ENCODE measurements around the gene NUTM2A.
"Not testable (repeated sequence)": the region's sequence is repeated elsewhere in the genome, so short reads cannot be mapped to it uniquely, and the experiment has no call there.

NUTM2A gene, protein sequence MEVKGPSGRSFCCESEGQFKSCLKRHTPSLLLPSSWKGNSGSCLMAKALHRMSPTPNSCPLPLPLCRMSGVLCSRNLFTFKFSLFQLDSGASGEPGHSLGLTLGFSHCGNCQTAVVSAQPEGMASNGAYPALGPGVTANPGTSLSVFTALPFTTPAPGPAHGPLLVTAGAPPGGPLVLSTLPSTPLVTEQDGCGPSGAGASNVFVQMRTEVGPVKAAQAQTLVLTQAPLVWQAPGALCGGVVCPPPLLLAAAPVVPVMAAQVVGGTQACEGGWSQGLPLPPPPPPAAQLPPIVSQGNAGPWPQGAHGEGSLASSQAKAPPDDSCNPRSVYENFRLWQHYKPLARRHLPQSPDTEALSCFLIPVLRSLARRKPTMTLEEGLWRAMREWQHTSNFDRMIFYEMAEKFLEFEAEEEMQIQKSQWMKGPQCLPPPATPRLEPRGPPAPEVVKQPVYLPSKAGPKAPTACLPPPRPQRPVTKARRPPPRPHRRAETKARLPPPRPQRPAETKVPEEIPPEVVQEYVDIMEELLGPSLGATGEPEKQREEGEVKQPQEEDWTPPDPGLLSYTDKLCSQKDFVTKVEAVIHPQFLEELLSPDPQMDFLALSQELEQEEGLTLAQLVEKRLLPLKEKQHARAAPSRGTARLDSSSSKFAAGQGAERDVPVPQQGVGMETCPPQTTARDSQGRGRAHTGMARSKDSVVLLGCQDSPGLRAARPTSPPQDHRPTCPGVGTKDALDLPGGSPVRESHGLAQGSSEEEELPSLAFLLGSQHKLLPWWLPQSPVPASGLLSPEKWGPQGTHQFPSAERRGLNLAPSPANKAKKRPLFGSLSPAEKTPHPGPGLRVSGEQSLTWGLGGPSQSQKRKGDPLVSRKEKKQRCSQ

DNA sequence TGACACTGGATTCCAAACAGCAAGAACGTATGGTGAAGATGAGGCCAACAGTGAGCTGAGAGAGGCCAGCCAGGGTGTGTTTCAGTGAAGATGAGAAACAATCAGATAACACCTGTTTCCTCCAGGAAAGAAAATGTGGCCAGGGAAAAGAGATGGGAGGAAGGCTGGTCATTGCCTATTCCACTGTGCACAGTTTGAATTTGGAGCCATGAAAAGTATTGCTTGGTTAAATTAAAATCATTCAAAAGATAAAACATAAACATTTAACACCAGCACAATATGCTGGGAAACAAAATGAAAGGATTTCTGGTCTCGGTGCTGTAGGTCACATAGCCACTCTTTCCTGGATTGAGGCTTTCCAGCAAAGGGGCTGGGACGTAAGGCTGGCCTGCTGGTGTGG lies at the start of gene NUTM2A:
NUTM2A (plus strand) TSS at position 301 of the 400 bp plus-strand sequence. CDS start 383 bp downstream, outside the sequence.
- DNase-seq (ENCODE audit: low read depth) = not testable (repeated sequence)

DNA sequence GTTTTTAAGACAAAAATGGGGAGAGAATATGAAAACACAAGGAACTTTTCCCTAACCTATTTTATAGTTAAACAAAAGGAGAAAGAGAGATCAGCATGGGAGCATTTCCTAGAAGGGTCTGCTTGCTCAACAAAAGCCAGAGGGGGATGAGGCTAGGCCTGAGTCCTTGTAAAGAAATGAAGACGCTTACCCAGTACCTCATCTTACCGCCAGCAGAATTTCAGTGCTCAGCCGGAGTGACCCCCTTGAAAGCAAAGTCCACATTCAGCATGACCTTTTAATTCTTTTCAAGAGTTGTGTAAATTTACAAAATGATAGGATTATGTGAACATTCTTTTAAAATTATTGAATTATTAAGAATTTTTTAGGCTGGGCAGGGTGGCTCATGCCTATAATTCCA lies 47.7 kb upstream of the NUTM2A start:
- not testable (repeated sequence) for DNase-seq (ENCODE audit: low read depth)

DNA sequence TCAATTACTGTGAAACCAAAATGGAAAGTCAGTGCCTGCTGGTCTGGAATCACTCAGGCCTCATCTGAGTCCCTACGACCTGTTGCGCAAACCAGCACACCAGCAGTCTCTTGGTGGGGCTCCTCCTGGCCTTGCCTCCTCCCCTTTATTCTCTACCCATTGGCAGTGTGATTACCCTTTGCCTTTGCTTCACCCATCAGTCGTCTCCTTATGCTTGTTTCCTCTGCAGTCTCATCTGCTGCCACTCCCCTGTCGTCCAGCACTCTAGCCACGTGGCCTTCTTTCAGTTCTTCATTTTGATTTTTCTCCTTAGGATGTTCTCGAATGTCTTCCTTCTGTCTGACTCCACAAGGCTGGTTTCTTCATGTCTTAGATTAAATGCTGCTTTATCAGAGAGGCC lies 40.8 kb upstream of the NUTM2A start:
- DNase-seq (ENCODE audit: low read depth) = not testable (repeated sequence)

DNA sequence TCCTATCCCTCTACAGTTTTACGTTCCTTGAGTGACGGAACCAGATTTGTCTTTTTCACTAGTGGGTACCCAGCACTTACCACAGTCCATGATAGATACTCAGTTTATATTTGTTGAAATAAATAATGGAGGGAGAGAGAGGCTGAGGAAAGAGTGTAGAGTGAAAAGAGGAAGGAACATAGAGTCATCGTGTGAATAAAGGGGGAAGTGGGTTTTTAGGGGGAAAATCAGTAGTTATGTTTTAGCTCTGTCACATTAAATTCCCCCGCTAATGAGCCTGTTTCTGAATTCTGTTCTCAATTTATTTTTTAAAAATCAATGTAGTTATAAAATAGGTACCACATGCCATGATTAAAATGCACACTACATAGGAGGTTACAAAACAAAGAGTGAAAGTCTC lies 39.2 kb upstream of the NUTM2A start:
- DNase-seq (ENCODE audit: low read depth) = not testable (repeated sequence)

DNA sequence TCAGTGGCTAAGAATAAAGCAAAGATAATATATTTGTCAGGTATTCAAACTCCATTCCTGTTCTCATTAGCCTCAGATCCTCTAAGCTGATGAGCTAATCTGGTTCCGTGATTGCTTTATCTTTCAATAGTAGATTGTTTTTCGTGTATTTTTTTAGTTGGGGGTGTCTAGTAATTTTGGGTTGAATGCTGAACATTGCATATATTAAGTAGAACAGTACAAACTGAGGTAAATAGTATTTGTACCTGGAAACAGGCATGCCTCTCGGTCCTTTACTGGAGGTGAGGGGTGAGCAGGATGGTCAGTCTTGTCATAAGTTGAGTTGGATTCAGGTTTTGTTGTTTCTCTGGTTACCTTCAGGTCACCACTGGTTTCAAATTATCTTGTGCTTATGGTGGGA lies 37.7 kb upstream of the NUTM2A start:
- DNase-seq (ENCODE audit: low read depth) = not testable (repeated sequence)

DNA sequence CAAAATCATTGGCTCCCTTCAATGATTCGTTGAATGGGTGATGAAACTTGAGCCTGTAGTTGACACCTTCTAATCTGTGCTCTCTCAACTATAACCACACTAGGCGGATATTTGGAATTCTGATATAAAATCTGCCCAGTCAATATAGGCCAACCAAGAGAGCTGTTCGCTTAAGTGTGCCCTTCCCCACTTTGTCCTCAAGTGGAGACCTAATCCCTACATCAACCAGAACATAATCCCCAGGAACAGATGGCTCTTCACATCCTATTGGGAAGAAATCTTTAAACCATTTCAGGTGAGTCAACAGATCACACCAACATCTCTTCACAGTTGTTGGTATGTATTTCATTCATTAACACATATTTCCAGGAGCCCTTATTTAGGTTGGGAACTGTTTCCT lies 33.4 kb upstream of the NUTM2A start:
- DNase-seq (ENCODE audit: low read depth) = not testable (repeated sequence)

DNA sequence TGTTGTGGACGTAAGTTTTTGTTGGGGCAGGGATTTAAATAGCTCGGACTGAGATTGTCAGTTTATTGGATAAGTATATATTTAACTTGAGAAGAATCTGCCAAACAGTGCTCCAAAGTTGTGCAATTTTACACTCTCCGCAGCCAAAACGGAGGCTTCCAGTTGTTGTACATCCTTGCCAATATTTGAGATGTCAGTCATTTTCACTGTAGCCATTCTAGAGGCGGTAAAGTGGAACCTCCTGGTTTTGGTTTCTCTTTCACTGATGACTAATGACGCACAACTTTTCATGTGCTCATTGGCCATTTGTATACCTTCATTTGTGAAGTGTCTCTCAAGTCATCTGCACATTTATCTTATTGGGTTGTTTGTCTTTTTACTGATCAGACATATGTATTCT lies 24.3 kb upstream of the NUTM2A start:
- DNase-seq (ENCODE audit: low read depth) = not testable (repeated sequence)

DNA sequence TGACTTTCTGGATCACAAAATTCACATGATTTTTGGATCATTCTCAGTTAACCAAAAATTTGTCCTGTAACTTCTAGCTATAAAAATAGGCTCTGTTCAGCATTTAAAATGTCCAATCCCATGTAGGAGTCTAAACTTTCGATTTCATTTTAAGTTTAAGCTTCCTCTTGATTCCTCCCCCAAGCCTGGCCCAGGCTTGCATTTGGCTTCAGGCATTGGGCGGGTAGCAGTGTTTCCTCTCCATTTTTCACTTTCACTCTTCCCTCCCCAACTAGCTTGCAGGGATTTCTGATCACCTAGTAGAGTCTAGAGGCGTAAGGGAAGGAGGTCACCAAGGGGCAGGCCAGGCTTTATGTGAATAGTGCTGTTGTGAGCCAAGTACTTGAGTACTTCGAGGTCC lies 20.4 kb upstream of the NUTM2A start:
- not testable (repeated sequence) for DNase-seq (ENCODE audit: low read depth)

DNA sequence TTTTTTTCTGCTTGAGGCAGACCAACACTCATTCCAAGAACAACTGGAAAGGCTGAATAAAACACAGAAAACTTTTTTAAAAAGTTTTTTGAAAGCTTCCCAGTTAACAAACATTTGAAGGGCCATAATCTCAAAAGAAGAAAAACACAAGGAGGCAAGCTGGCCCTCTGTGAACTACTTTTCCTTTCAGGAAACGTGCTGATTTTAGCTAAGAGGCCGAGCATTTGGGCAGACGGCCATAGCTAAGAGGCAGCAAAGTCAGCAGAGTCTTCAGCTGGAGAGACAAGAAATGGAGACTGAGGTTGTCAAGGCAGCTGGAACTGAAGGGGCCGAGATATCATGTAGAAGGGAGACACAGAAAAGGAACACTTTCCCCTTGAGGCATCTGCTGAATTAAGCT lies 18.3 kb upstream of the NUTM2A start:
- not testable (repeated sequence) for DNase-seq (ENCODE audit: low read depth)

DNA sequence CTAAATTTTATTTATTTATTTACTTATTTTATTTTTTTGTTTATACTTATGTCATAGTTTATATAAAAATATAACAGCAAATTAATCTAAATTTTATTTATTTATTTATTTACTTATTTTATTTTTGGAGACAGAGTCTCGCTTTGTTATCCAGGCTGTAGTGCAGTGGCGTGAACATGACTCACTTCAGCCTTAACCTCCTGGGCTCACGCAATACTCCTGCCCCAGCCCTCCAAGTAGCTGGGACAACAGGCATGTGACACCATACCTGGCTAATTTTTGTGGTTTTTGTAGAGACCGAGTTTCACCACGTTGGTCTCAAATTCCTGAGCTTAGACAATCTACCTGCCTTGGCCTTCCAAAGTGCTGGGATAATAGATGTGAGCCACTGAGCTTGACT lies 14.9 kb upstream of the NUTM2A start:
- DNase-seq (ENCODE audit: low read depth) = not testable (repeated sequence)

DNA sequence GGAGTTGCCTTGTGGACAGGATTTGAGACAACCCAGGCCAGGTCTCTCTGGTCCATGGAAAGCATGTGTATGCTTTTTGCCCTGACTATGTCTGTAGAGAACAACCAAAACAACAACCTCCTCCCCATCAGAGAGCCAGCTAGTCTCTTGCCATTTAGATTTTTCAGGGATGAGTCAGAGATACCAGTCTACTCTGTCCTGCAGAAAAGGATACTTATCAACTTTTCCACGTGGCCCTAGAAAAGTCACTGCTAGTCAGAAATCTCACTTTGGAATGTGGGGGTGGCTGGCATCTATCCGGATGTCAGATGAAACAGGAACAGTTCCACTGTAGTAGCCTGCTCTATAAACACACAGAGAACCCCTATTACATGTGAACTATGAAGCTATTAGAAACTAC lies 13.4 kb upstream of the NUTM2A start:
- not testable (repeated sequence) for DNase-seq (ENCODE audit: low read depth)

DNA sequence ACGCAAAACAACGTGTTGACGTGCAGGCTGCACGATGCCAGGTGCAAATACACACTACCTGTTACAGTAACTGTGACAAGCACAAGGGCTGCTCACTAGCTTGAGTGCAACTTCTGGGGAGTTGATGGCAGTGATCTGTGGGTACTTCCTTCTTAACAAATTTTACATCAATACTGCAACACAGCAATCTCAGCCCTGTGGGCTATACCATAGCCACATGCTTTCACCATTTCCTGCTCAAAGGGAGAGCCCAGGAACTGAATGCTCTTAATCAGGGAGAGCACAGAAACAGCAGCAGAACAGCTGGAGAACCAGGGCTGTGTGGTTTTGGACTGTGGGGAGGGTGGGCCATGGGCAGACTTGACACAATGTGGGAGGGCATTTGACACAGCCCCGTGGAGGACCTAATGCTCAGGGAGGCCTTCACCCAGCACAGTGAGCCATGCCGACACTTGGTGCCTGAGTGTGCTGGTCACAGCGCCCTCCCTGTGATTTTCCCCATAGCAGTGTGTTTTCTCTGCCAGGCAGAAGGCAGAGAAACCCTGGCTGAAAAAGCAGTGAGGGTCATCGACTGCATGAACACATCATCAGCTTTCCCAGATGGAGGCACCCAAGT lies 12.0 kb upstream of the NUTM2A start:
- DNase-seq (ENCODE audit: low read depth) = not testable (repeated sequence)

DNA sequence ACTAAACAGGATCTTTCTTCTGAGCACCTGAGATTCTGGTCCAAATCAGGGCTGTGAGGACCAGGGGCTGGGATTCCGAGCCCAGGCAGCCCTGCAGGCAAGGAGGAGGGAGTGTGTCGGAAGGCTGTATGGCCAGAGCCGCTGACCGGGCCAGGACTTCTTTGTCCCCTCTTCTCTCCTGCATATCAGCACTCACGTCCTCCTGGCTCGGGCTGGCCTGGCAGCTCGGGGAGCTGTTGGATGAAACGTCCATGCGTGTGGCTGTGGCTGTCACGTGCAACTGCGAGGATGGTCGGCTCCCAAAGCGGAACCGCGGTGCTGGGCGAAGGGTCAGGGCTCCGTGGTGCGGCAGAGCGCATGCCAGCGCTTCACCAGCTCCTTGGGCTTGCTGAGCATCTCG lies 11.4 kb upstream of the NUTM2A start:
- not testable (repeated sequence) for DNase-seq (ENCODE audit: low read depth)

DNA sequence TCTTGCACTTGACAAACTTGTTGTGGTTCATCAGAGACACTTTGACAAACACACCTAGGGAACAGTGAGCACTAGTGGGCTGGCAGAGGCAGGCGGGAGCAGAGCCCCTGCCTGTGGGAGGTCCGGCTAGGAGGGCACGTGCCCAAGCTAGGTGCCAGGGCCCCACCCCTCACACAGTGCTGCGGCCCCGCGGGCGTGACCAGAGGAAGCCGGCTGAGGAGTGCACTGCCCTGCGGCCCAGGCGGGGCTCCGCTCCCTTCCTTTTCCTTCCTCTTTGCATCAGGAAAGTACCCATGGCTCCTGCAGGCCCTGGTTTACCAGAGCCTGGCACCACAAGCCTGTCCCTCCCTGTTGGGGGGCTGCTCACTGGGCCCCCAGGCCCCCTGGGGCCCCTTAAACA lies 9.1 kb upstream of the NUTM2A start:
- not testable (repeated sequence) for DNase-seq (ENCODE audit: low read depth)

DNA sequence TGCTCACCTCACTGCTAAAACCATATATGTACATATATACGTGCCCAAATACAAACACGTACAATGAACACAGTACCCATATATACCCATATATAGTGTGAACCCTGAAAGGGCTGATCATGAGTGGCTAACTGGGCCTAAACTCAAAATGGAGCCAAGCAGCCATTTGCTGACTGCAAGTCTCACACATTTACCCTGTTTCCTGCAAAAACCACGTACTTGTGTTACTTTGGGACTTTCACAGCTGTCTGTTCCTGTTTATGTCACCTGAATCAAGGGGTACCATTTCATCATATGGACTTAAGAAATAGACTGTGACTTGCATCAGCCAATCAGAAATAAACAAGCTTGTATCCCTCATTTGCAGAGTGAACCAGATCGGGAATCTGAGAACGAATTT lies 5.9 kb upstream of the NUTM2A start:
- not testable (repeated sequence) for DNase-seq (ENCODE audit: low read depth)

DNA sequence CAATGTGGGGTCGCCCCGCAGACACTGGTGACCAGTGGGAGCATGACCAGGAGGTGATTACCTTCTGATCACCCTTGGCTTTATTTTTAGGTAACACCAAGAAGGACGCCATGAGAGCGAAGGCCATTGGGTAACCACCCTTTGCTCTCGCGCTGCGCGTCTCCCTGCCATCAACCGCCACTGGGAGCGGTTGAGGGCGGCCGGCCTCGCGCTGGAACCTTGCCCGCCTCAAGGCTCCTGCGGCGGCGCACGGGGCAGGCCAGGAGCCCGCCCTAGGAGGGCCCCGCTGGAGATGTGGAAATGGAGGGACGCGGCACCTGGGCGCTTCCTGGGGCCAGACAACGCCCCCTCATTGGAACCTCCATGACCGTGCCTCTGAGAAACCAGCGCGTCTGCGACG lies 2.5 kb upstream of the NUTM2A start:
- DNase-seq (ENCODE audit: low read depth) = not testable (repeated sequence)

DNA sequence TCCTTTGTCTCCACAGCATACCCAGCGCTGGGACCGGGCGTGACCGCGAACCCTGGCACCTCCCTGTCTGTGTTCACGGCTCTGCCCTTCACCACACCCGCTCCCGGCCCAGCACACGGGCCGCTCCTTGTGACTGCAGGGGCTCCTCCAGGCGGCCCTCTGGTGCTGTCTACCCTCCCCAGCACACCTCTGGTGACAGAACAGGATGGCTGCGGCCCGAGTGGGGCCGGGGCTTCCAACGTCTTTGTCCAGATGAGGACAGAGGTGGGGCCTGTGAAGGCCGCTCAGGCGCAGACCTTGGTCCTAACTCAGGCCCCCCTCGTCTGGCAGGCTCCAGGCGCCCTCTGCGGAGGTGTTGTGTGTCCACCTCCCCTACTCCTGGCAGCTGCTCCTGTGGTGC lies 3.0 kb downstream of the NUTM2A start:
- DNase-seq (ENCODE audit: low read depth) = not testable (repeated sequence)

DNA sequence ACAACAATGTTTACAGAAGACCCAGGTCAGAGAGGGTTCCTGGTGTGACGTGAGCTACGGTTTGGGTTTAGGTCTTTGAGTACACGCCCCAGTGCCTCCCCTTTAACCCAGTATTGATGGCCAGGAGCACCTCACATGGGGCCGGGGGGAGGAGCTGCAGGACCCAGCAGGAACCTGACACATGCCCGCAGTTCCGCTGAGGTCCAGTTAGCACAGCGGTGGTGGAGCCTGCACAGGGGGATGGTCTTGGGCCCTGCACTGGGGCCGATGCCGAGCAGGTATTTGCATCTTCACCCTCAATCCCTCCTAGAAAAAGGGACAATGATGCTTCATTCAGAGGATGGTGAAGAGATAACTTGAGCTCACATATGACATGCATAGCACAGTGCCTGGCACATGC lies 4.0 kb downstream of the NUTM2A start:
- DNase-seq (ENCODE audit: low read depth) = not testable (repeated sequence)

DNA sequence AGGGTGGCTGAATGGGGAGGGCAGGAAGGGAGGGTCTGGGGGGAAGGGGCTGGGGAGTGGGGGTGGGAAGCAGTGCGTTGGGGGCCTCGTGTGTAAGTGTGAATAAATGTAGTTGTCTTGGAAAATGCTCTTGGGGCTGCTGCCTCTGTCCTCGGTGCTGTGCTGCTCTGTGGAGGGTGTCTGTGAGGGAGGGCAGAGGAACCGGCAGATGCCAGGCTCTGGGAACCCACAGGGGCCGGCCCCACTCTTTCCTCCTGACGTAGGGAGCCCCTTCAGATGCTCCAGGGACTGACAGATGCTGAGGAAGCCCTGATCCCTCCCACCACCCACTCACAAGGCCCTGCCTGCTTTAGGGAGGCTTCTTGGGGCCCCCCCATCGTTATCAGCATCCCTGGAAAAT lies 9.6 kb downstream of the NUTM2A start:
- DNase-seq (ENCODE audit: low read depth) = not testable (repeated sequence)

DNA sequence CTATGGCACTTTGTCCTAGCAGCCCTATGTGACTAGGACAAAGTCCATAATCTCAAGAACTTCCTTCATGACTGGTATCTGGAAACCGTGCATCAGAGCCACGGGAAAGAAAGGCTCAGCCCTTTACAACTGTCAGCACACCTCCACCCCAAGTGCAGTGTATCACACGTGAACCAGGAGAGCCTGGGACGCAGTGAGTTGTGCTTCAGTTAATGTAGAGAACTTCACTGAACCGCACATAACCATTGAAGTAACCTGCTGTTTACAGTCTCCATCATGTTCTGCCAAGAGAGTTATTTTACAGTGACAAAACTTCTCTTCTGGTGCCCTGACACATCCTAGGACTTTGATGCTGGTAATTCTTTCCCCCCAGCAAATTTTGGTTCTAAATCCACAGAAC lies 12.0 kb downstream of the NUTM2A start:
- DNase-seq (ENCODE audit: low read depth) = not testable (repeated sequence)

DNA sequence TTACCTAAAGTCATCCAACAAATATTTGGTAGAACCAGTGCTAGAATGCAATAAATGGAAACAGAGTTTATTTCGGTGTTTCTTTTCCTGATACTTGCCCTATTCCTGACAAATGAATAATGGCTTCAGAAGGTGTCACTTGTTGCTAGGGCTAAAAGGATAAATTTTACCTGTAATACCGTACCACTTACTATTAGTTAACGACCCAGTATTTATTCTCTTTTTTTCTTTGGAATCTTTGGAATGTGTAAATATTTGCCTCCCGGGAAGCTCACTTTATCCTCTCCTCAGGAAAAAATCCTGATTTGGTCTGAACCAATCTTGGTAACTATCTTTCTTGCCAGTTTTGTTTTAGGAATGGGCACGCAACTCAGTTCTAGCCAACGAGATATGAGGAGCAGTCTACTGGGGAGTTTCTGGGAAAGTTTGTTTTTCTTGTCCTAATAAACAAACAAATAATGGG lies 14.1 kb downstream of the NUTM2A start:
- DNase-seq (ENCODE audit: low read depth) = not testable (repeated sequence)

DNA sequence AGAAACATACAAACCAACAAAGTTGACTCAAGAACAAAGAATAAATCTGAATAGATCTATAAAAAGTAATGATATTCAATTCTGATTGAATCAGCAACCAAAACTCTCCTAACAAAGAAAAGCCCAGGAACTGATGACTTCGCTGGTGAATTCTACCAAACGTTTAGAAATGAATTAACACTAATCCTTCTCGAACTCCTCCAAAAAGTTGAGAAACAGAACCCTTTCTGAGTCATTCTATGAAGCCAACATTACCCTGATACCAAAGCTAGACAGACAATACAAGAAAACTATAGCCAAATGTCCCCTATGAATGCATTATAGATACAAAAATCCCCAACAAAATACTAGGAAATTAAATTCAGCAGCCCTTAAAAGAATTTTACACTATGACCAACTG lies 16.9 kb downstream of the NUTM2A start:
- not testable (repeated sequence) for DNase-seq (ENCODE audit: low read depth)
